ENCODE measurements around the gene MYRIP.

DNA sequence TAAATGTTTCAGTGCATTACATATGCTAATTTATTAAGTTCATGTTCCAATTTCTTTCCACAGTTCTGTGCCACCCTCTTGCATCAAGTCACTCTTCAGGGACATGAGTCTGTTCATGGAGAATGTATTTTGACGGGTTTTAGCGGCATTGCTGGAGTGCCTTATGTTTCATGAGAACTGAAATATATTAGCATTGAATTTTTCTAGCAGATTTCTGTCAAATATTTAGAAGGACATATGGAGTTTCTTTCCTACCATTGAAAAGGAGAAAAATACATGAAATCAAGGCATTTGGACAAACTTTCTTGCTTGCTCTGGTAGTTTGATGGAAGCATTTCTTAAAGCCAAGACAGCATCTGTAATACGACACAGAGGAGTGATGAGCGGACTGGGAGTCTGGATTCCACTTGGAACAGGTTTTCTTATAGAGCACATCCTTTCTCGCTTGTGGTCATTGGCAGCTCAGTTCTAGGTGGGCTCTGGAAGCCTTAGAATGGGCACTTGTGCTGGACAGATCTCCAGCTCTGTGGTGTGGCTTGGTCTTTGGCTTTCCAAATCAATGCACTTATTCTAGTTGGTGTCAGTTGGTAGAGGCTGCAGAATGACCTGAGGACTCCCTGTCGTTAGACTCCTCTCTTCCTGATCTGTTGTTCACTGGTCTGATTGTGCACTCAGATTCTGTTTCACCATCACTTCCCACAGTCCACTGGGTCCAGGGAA lies 415.5 kb downstream of the MYRIP start:
- TF ChIP-seq, protein P1, sequence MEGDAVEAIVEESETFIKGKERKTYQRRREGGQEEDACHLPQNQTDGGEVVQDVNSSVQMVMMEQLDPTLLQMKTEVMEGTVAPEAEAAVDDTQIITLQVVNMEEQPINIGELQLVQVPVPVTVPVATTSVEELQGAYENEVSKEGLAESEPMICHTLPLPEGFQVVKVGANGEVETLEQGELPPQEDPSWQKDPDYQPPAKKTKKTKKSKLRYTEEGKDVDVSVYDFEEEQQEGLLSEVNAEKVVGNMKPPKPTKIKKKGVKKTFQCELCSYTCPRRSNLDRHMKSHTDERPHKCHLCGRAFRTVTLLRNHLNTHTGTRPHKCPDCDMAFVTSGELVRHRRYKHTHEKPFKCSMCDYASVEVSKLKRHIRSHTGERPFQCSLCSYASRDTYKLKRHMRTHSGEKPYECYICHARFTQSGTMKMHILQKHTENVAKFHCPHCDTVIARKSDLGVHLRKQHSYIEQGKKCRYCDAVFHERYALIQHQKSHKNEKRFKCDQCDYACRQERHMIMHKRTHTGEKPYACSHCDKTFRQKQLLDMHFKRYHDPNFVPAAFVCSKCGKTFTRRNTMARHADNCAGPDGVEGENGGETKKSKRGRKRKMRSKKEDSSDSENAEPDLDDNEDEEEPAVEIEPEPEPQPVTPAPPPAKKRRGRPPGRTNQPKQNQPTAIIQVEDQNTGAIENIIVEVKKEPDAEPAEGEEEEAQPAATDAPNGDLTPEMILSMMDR (IDR thresholded peaks at IDR 0.05): no peak
- TF ChIP-seq ELF1 (IDR thresholded peaks at IDR 0.05) (no peak), GATA2 (CRISPR knock-in tag; IDR thresholded peaks at IDR 0.05) (no peak), NFIC (IDR thresholded peaks at IDR 0.05; ENCODE audit: borderline replicate concordance) (no peak), EZH2phosphoT487 (IDR thresholded peaks at IDR 0.05; ENCODE audit: borderline replicate concordance, low read depth) (no peak), EP300 (IDR thresholded peaks at IDR 0.05; ENCODE audit: borderline replicate concordance in 1 of 2, low read depth in 1 of 2, low read length in 1 of 2) (no peak), YY1 (IDR thresholded peaks at IDR 0.05; ENCODE audit: low read depth) (no peak), POLR2AphosphoS5 (IDR thresholded peaks at IDR 0.05; ENCODE audit: low read depth, low read length) (no peak)
- TF ChIP-seq, protein P2, sequence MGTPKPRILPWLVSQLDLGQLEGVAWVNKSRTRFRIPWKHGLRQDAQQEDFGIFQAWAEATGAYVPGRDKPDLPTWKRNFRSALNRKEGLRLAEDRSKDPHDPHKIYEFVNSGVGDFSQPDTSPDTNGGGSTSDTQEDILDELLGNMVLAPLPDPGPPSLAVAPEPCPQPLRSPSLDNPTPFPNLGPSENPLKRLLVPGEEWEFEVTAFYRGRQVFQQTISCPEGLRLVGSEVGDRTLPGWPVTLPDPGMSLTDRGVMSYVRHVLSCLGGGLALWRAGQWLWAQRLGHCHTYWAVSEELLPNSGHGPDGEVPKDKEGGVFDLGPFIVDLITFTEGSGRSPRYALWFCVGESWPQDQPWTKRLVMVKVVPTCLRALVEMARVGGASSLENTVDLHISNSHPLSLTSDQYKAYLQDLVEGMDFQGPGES (IDR thresholded peaks at IDR 0.05; ENCODE audit: low read depth, low read length): no peak
- TF ChIP-seq, protein P3, sequence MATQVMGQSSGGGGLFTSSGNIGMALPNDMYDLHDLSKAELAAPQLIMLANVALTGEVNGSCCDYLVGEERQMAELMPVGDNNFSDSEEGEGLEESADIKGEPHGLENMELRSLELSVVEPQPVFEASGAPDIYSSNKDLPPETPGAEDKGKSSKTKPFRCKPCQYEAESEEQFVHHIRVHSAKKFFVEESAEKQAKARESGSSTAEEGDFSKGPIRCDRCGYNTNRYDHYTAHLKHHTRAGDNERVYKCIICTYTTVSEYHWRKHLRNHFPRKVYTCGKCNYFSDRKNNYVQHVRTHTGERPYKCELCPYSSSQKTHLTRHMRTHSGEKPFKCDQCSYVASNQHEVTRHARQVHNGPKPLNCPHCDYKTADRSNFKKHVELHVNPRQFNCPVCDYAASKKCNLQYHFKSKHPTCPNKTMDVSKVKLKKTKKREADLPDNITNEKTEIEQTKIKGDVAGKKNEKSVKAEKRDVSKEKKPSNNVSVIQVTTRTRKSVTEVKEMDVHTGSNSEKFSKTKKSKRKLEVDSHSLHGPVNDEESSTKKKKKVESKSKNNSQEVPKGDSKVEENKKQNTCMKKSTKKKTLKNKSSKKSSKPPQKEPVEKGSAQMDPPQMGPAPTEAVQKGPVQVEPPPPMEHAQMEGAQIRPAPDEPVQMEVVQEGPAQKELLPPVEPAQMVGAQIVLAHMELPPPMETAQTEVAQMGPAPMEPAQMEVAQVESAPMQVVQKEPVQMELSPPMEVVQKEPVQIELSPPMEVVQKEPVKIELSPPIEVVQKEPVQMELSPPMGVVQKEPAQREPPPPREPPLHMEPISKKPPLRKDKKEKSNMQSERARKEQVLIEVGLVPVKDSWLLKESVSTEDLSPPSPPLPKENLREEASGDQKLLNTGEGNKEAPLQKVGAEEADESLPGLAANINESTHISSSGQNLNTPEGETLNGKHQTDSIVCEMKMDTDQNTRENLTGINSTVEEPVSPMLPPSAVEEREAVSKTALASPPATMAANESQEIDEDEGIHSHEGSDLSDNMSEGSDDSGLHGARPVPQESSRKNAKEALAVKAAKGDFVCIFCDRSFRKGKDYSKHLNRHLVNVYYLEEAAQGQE (IDR thresholded peaks at IDR 0.05; ENCODE audit: low read depth, low read length): no peak
- TF ChIP-seq, protein P4, sequence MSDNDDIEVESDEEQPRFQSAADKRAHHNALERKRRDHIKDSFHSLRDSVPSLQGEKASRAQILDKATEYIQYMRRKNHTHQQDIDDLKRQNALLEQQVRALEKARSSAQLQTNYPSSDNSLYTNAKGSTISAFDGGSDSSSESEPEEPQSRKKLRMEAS (IDR thresholded peaks at IDR 0.05; ENCODE audit: low read depth): no peak

Data from SK-N-SH (cell line).